Pulmonary artery endothelial cell (primary cell): Measurements from ENCODE around the gene GDF10. TPM values are rescaled to one million over a fixed set of nuclear protein-coding genes. Genes with fewer than 3 reads are reported as not detected.

Experiments used
- DNase-seq: peaks from one replicate; pipeline ENCODE4 v3.0.0-alpha.2; 2011; ENCODE audit warnings: low read depth, low spot score
- total RNA-seq: library from RNA; depleted of rRNA; stranded (reverse); fragments of >200 nt; gene quantifications from 2 replicates; pipeline ENCODE4 v1.2.3, GENCODE V29; 2014

GDF10 gene
- total RNA-seq, 1 donor from 2014 or later = not detected

- DNase-seq = no peak
Observed at GRCh38 chr10:47351899-47352815, 52.2 kb downstream of the GDF10 start.

- no peak for DNase-seq
Observed at GRCh38 chr10:47353351-47353750, 53.4 kb downstream of the GDF10 start.

GRCh38 chr10:47354165-47354564 lies 54.2 kb downstream of the GDF10 start:
- no peak for DNase-seq

- no peak for DNase-seq
Observed at GRCh38 chr10:47354900-47355299, 54.9 kb downstream of the GDF10 start.

- no peak for DNase-seq
Observed at GRCh38 chr10:47356708-47357107, 56.7 kb downstream of the GDF10 start.

- no peak for DNase-seq
Observed at GRCh38 chr10:47357131-47357582, 57.2 kb downstream of the GDF10 start.

- no peak for DNase-seq
Observed at GRCh38 chr10:47357911-47358310, 57.9 kb downstream of the GDF10 start.

- DNase-seq = no peak
Observed at GRCh38 chr10:47358457-47358856, 58.5 kb downstream of the GDF10 start.

GRCh38 chr10:47359101-47359500 lies 59.1 kb downstream of the GDF10 start:
- no peak for DNase-seq

GRCh38 chr10:47359626-47360418 lies 59.8 kb downstream of the GDF10 start:
- DNase-seq = no peak

GRCh38 chr10:47360419-47361040 lies 60.5 kb downstream of the GDF10 start:
- DNase-seq = no peak

GRCh38 chr10:47361293-47361692 lies 61.3 kb downstream of the GDF10 start:
- no peak for DNase-seq

- DNase-seq = no peak
Observed at GRCh38 chr10:47362199-47362598, 62.2 kb downstream of the GDF10 start.

Other genes starting within 250 kb of the GDF10 start
- not detected in 2 replicates for gene GDF2, start 22.3 kb downstream of the GDF10 start, total RNA-seq
- not detected in 2 replicates for gene RBP3, start 48.2 kb downstream of the GDF10 start, total RNA-seq
- gene ZNF488, start 84.1 kb downstream of the GDF10 start, total RNA-seq = not detected in 2 replicates
- not detected in 2 replicates for gene ANXA8, start 183.9 kb downstream of the GDF10 start, total RNA-seq
- gene FAM25G, start 191.5 kb downstream of the GDF10 start, total RNA-seq = not detected in 2 replicates
- gene AGAP9, start 223.4 kb downstream of the GDF10 start, total RNA-seq = 1.4 and 1.7 TPM in 2 replicates